GM06990 (cell line): Measurements from ENCODE around the gene MAPK1IP1L.

Source experiments
- DNase-seq: peaks from one replicate; pipeline ENCODE4 v3.0.0-alpha.2; 2011; ENCODE audit not compliant: insufficient read length; ENCODE audit errors: extremely low read depth
- H3K27me3 ChIP-seq: replicated peaks from 2 replicates; pipeline ENCODE4 v1.6.0; 2011; ENCODE audit warnings: low read length; ENCODE audit not compliant: control insufficient read depth, insufficient read depth
- H3K36me3 ChIP-seq: 2 replicates; pipeline ENCODE4 v1.5.1; 2011; ENCODE audit warnings: low read length; ENCODE audit not compliant: control insufficient read depth, insufficient read depth
- H3K4me3 ChIP-seq: replicated peaks from 2 replicates; pipeline ENCODE4 v1.5.1; 2011; ENCODE audit warnings: low read depth, mild to moderate bottlenecking, control low read depth, low read length
- TF ChIP-seq, protein P1 (sequence below): IDR thresholded peaks from 2 replicates; pipeline ENCODE4 v1.5.1; 2011; ENCODE audit warnings: low read length, control low read depth, mild to moderate bottlenecking, inconsistent platforms; ENCODE audit not compliant: insufficient read depth, poor library complexity, severe bottlenecking

Gene MAPK1IP1L

DNA sequence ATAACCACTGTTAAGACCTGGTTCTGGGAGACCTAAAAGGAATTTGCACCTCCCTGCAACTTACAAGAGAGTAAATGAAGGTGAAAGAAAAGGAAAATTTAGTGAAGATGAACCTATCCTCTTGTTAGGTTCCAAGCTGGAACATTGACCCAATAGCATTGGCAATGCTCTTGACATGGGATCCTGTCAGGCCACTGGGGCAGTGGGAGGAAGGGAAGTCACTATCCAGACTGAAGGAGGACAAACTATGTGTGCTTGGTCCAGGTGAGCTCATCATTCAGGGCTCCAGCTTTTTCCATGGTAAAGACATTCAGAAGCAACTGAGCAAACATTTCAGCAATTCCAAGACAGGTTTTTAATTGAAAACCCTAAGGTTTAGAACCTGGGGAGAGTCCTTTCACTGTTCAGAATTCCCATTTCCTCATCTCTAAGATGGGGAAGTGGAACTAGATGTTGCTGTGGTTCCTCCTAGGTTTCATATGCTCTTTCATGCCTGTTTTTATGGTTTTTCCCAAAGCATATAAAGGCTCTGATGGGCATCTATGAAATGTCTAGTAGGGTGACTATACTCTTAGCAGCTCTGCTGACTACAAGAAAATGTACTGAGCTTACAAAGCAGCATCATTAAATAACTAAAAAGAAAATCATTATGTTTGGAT is 33.1 kb downstream of the MAPK1IP1L start:
- no peaks in the 10 kb centered on the region for H3K27me3 ChIP-seq
- no peak overlapping the region for H3K4me3 ChIP-seq
- H3K36me3 ChIP-seq = no peaks in the 10 kb centered on the region
- TF ChIP-seq, protein P1, sequence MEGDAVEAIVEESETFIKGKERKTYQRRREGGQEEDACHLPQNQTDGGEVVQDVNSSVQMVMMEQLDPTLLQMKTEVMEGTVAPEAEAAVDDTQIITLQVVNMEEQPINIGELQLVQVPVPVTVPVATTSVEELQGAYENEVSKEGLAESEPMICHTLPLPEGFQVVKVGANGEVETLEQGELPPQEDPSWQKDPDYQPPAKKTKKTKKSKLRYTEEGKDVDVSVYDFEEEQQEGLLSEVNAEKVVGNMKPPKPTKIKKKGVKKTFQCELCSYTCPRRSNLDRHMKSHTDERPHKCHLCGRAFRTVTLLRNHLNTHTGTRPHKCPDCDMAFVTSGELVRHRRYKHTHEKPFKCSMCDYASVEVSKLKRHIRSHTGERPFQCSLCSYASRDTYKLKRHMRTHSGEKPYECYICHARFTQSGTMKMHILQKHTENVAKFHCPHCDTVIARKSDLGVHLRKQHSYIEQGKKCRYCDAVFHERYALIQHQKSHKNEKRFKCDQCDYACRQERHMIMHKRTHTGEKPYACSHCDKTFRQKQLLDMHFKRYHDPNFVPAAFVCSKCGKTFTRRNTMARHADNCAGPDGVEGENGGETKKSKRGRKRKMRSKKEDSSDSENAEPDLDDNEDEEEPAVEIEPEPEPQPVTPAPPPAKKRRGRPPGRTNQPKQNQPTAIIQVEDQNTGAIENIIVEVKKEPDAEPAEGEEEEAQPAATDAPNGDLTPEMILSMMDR = no peak
- no peak for DNase-seq

GRCh38 chr14:55085060-55085660 is 33.7 kb downstream of the MAPK1IP1L start:
- DNase-seq = no peak
- TF ChIP-seq, protein P1 = no peak
- Histone ChIP-seq H3K4me3 (no peak overlapping the region), H3K36me3 (no peaks in the 10 kb centered on the region), H3K27me3 (no peaks in the 10 kb centered on the region)

GRCh38 chr14:55086938-55087337 is 35.5 kb downstream of the MAPK1IP1L start:
- Histone ChIP-seq H3K36me3 (no peaks in the 10 kb centered on the region), H3K27me3 (no peaks in the 10 kb centered on the region), H3K4me3 (no peak overlapping the region)
- TF ChIP-seq, protein P1 = no peak
- no peak for DNase-seq

GRCh38 chr14:55088356-55088755 is 36.9 kb downstream of the MAPK1IP1L start:
- no peak for DNase-seq
- Histone ChIP-seq H3K27me3 (no peaks in the 10 kb centered on the region), H3K4me3 (no peak overlapping the region), H3K36me3 (no peaks in the 10 kb centered on the region)
- TF ChIP-seq, protein P1 = no peak

- no peak for DNase-seq
These were observed 40.9 kb downstream of the MAPK1IP1L start for GRCh38 chr14:55092341-55092740.

More at GRCh38 chr14:55092341-55092740, 40.9 kb downstream of the MAPK1IP1L start:
- no peaks in the 10 kb centered on the region for H3K27me3 ChIP-seq
- TF ChIP-seq, protein P1 = no peak
- no peaks in the 10 kb centered on the region for H3K36me3 ChIP-seq
- no peak overlapping the region for H3K4me3 ChIP-seq
